Kidney epithelial cell (primary cell): ENCODE results near the gene PMVK. TPM values are rescaled to one million over a fixed set of nuclear protein-coding genes. Genes with fewer than 3 reads are reported as not detected.

Source experiments
- DNase-seq: peaks from one replicate; pipeline ENCODE4 v3.0.0-alpha.2; 2010; ENCODE audit warnings: low read depth
- H3K27me3 ChIP-seq: 2 replicates; pipeline ENCODE4 v1.6.0; 2011; ENCODE audit warnings: low read length; ENCODE audit not compliant: control insufficient read depth, insufficient read depth
- H3K36me3 ChIP-seq: 2 replicates; pipeline ENCODE4 v1.5.1; 2011; ENCODE audit warnings: low read length; ENCODE audit not compliant: control insufficient read depth, insufficient read depth
- H3K4me3 ChIP-seq: 2 replicates; pipeline ENCODE4 v1.5.1; 2011; ENCODE audit warnings: low read depth, mild to moderate bottlenecking, control low read depth, low read length
- total RNA-seq: library from RNA; depleted of rRNA; stranded (reverse); fragments of >200 nt; gene quantifications from 2 replicates; pipeline ENCODE4 v1.2.3, GENCODE V29; 2015
- TF ChIP-seq, protein P1 (sequence below): IDR thresholded peaks from 2 replicates; pipeline ENCODE4 v1.5.1; 2011; ENCODE audit warnings: mild to moderate bottlenecking, moderate library complexity, low read length, control low read depth, inconsistent platforms; ENCODE audit not compliant: insufficient read depth, poor library complexity, severe bottlenecking

PMVK gene
- total RNA-seq, 1 donor from 2014 or later: 13.6 TPM

DNA sequence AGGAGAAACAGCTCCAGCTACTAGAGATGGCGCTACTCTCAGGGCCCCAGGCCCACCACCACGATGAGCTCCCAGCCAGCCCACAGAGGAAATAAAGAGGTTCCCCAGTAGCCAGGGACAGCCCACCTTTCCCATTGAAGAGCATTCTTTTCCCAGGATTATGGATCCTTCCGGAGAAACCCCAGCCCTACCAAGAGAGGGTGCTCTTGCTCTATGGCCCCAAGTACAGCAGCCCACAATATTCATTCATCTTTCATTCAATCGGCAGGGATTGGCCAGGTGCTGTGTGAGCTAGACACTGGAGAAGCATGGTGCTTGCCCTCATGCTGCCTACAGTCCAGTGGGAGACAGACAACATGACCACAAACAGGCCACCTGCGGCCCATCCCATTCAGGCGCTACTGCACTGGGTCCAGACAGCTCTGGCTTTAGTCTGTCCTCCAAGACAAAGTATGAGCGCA, 29.9 kb downstream of the PMVK start:
- DNase-seq: no peak
- TF ChIP-seq, protein P1, sequence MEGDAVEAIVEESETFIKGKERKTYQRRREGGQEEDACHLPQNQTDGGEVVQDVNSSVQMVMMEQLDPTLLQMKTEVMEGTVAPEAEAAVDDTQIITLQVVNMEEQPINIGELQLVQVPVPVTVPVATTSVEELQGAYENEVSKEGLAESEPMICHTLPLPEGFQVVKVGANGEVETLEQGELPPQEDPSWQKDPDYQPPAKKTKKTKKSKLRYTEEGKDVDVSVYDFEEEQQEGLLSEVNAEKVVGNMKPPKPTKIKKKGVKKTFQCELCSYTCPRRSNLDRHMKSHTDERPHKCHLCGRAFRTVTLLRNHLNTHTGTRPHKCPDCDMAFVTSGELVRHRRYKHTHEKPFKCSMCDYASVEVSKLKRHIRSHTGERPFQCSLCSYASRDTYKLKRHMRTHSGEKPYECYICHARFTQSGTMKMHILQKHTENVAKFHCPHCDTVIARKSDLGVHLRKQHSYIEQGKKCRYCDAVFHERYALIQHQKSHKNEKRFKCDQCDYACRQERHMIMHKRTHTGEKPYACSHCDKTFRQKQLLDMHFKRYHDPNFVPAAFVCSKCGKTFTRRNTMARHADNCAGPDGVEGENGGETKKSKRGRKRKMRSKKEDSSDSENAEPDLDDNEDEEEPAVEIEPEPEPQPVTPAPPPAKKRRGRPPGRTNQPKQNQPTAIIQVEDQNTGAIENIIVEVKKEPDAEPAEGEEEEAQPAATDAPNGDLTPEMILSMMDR: peak; percentile 12
- Histone ChIP-seq H3K27me3 (no peaks in the 10 kb centered on the region), H3K36me3 (no peaks in the 10 kb centered on the region), H3K4me3 (no peak overlapping the region)

DNA sequence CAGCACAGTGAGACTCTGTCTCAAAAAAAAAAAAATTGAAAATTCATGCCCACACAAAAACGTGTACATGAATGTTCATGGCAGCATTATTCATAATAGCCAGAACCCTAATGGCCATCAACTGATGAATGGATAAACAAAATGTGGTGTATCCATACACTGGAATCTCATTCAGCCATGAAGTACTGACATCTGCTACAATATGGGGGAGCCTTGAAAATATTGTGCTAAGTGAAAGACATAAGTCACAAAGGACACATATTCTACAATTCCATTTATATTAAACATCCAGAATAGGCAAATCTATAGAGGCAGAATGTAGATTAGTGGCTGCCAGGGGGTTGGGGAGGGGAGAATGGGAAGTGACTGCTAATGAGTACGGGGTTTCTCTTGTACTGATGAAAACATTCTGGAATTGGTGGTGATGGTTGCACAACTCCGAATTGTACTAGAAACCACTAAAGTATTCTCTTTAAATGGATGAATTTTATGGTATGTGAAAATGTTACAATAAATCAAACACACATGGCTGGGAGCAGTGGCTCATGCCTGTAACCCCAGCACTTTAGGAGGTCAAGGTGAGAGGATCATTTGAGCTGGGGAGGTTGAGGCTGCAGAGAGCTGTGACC, 33.5 kb downstream of the PMVK start:
- Histone ChIP-seq H3K36me3 (no peaks in the 10 kb centered on the region), H3K4me3 (no peak overlapping the region), H3K27me3 (no peaks in the 10 kb centered on the region)
- TF ChIP-seq, protein P1: no peak
- no peak for DNase-seq

DNA sequence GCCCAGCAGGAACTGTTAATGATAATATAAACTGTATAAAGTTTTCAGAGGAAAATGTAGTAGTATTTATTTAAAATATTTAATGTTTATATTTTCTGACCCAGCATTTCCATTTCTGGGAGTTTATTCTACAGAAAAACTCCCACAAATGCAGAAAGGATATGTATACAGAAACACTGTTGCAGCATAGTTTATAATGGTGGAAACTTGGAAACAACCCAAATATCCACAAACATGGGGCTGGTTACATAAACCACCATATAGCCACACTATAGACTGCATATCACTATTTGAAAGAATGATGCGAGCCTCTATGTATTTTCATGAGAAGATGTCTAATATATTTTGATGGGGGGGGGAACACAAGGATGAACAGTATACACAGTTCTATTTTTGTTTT, 34.9 kb downstream of the PMVK start:
- DNase-seq: no peak
- peaks cover 12% of the 10 kb centered on the region for H3K27me3 ChIP-seq
- H3K36me3 ChIP-seq: no peaks in the 10 kb centered on the region
- TF ChIP-seq, protein P1: no peak
- H3K4me3 ChIP-seq: no peak overlapping the region

DNA sequence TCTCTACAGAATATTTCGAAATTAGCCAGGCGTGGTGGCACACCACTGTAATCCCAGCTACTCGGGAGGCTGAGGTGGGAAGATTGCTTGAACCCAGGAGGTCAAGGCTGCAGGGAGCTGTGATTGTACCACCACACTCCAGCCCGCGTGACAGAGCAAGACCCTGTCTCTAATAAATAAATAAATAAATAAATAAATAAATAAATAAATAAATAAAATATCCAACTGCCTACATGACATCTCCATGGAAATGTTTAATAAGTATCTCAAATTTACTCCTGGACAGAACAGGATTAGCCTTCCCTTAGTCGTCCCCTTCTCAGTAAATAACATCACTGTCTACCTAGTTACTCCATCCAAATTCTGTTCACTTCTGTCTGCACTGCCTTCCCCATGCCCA, 37.5 kb downstream of the PMVK start:
- TF ChIP-seq, protein P1: no peak
- no peaks in the 10 kb centered on the region for H3K36me3 ChIP-seq
- DNase-seq: no peak
- peaks cover 12% of the 10 kb centered on the region for H3K27me3 ChIP-seq
- no peak overlapping the region for H3K4me3 ChIP-seq

DNA sequence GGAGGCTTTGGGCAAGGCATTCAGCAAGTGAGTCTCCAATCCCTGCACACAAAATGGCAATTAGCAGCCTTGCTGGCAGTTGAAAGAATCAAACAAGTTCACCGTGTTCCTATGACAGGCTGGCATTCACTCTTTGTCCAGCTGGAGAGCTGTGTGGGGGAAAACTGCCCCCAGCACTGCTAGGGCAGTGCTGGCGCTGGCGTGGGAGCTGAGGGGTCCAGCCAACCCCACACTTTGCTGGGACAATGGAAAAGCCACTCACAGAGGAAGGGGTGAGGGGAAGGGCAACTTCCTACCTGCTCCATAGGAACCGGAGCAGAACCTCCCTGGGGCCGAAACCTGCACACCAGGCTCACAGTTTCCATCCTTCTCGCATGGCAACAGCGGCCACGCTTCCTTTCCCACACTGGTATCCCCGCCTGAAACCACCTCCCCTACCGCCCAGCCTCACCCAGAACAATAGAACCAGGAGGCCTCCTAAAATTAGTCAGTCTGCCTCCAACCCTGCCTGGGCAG, 39.7 kb downstream of the PMVK start:
- TF ChIP-seq, protein P1: no peak
- DNase-seq: no peak
- H3K36me3 ChIP-seq: no peaks in the 10 kb centered on the region

DNA sequence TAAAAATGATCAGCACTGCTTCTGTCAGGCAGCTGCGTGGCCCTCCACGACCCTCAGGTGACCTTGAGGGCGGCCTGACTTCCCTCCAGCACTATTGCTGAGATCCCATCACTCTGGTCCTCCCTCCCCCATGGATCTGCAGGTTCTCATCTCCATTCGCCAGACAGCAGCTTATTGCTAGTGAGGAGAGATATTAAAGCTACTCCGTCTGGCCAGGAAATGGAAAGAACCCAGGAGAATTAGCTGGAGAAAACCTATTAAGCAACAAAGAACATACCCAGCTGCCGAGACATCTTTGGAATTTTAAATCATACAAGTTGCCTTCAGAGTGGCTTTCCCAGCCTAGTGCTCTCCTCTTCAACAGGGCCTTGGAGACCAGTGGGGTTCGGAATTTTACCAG, 40.7 kb downstream of the PMVK start:
- Histone ChIP-seq H3K27me3 (peaks cover 12% of the 10 kb centered on the region), H3K36me3 (no peaks in the 10 kb centered on the region)
- TF ChIP-seq, protein P1: no peak

More for the DNA sequence above, 39.7 kb downstream of the PMVK start:
- Histone ChIP-seq H3K27me3 (peaks cover 12% of the 10 kb centered on the region), H3K4me3 (no peak overlapping the region)

More for the DNA sequence above, 40.7 kb downstream of the PMVK start:
- H3K4me3 ChIP-seq: no peak overlapping the region
- no peak for DNase-seq
